HepG2 (cell line): ENCODE measurements around the gene MAP2K2. TPM values are rescaled to one million over a fixed set of nuclear protein-coding genes. Genes with fewer than 3 reads are reported as not detected.

Experiments
- GPBP1L1 ChIP-seq: sonication (generic); formaldehyde crosslinking; IDR thresholded peaks from 2 replicates; pipeline ENCODE4 v1.5.0; 2020; ENCODE audit warnings: mild to moderate bottlenecking, missing genetic modification reagents
- HDAC1 ChIP-seq: sonication (generic); formaldehyde crosslinking; IDR thresholded peaks from 2 replicates; pipeline ENCODE4 v1.5.1; 2020; ENCODE audit warnings: mild to moderate bottlenecking, missing genetic modification reagents
- HIVEP1 ChIP-seq: sonication (generic); formaldehyde crosslinking; IDR thresholded peaks from 2 replicates; pipeline ENCODE4 v1.4.0; 2020; ENCODE audit warnings: mild to moderate bottlenecking, missing genetic modification reagents
- MEIS2 ChIP-seq: sonication (generic); formaldehyde crosslinking; IDR thresholded peaks from 2 replicates; pipeline ENCODE4 v1.9.0; 2021; ENCODE audit warnings: mild to moderate bottlenecking, missing genetic modification reagents
- NFYC ChIP-seq: IDR thresholded peaks from 2 replicates; pipeline ENCODE4 v1.6.1; 2016; ENCODE audit warnings: missing genetic modification reagents, missing compliant biosample characterization
- PHF20 ChIP-seq: sonication (generic); formaldehyde crosslinking; IDR thresholded peaks from 2 replicates; pipeline ENCODE4 v1.5.0; 2020; ENCODE audit warnings: mild to moderate bottlenecking, missing genetic modification reagents
- TERF1 ChIP-seq: sonication (generic); formaldehyde crosslinking; IDR thresholded peaks from 2 replicates; pipeline ENCODE4 v1.8.0; 2022; ENCODE audit warnings: mild to moderate bottlenecking, missing genetic modification reagents, moderate library complexity
- UBTF ChIP-seq: sonication (generic); formaldehyde crosslinking; IDR thresholded peaks from 2 replicates; pipeline ENCODE4 v1.4.0; 2020; ENCODE audit warnings: mild to moderate bottlenecking, missing genetic modification reagents
- ZBTB44 ChIP-seq: sonication (generic); formaldehyde crosslinking; IDR thresholded peaks from 2 replicates; pipeline ENCODE4 v1.4.0; 2020; ENCODE audit warnings: missing genetic modification reagents
- ZNF121 ChIP-seq: sonication (generic); formaldehyde crosslinking; IDR thresholded peaks from 2 replicates; pipeline ENCODE4 v1.5.0; 2020; ENCODE audit warnings: mild to moderate bottlenecking, missing genetic modification reagents
- ZNF124 ChIP-seq: sonication (generic); formaldehyde crosslinking; IDR thresholded peaks from 2 replicates; pipeline ENCODE4 v1.4.0; 2020; ENCODE audit warnings: missing genetic modification reagents
- ZNF580 ChIP-seq: IDR thresholded peaks from 2 replicates; pipeline ENCODE4 v1.6.1; 2016; ENCODE audit warnings: low read depth, borderline replicate concordance
- ZNF605 ChIP-seq: sonication (generic); formaldehyde crosslinking; IDR thresholded peaks from 2 replicates; pipeline ENCODE4 v1.8.0; 2022; ENCODE audit warnings: mild to moderate bottlenecking, missing genetic modification reagents
- ZNF644 ChIP-seq: IDR thresholded peaks from 2 replicates; pipeline ENCODE4 v1.6.1; 2016; ENCODE audit warnings: low read depth
- ZNF687 ChIP-seq: sonication (generic); formaldehyde crosslinking; IDR thresholded peaks from 2 replicates; pipeline ENCODE4 v1.5.1; 2020; ENCODE audit warnings: mild to moderate bottlenecking, missing genetic modification reagents, moderate library complexity
- ZNF792 ChIP-seq: IDR thresholded peaks from 2 replicates; pipeline ENCODE4 v1.6.1; 2016
- polyA plus RNA-seq, 8 experiments: library from polyadenylated mRNA; depleted of rRNA in 3 of 8; stranded (reverse) in 7 of 8; unstranded in 1 of 8; fragments of >200 nt; fragmentation: Illumina TruSeq in 4 of 8; extraction: Trizol in 4 of 8; gene quantifications; 2 replicates each; pipeline versions ENCODE4 v1.2.1 to v1.2.3, GENCODE V29; 2011 to 2016; ENCODE audit warnings: low read depth in 4 of 8, missing spikeins in 1 of 8, mixed read lengths in 1 of 8; ENCODE audit not compliant: insufficient read depth in 1 of 8
- total RNA-seq, 5 experiments: library from RNA; depleted of rRNA; stranded (reverse); fragments of >200 nt; fragmentation: Illumina TruSeq; extraction: Trizol; gene quantifications; 2 replicates each; pipeline ENCODE4 v1.2.3, GENCODE V29; 2016; ENCODE audit warnings: low read depth in 1 of 5

Gene MAP2K2
- total and polyA plus RNA-seq, 2 of the 13 experiments (the other 11 are each of a cell fraction or from before 2014, with no cell fraction given), result 70.3 to 80.9 TPM

- TF ChIP-seq ZNF605 (peak; percentile 44; the same call in 1 of the 2 replicates), ZNF121 (CRISPR knock-in tag) (no peak; the same call in 1 of the 2 replicates), ZBTB44 (CRISPR knock-in tag) (peak; percentile 90; the same call in 1 of the 2 replicates), PHF20 (CRISPR knock-in tag) (peak; percentile 48), TERF1 (CRISPR knock-in tag) (no peak; the same call in 1 of the 2 replicates), ZNF124 (CRISPR knock-in tag) (peak; percentile 70; the same call in 1 of the 2 replicates), HIVEP1 (CRISPR knock-in tag) (peak; percentile 38; the same call in 1 of the 2 replicates), ZNF687 (CRISPR knock-in tag) (peak; percentile 97), ZNF792 (CRISPR knock-in tag) (peak; percentile 94), MEIS2 (CRISPR knock-in tag) (peak; percentile 79; the same call in 1 of the 2 replicates), UBTF (CRISPR knock-in tag) (peak; percentile 90), HDAC1 (CRISPR knock-in tag) (peak; percentile 79), ZNF580 (CRISPR knock-in tag) (peak; percentile 63; the same call in 1 of the 2 replicates), NFYC (CRISPR knock-in tag) (no peak), GPBP1L1 (CRISPR knock-in tag) (no peak), ZNF644 (no peak)
These were observed at the start of gene MAP2K2 (continued) for GRCh38 chr19:4123615-4124568.
